NAMALWA (cell line): Measurements from ENCODE around the gene DEUP1.
"Not testable (repeated sequence)": the region's sequence is repeated elsewhere in the genome, so short reads cannot be mapped to it uniquely, and the experiment has no call there.

Experiments used
- DNase-seq: peaks from one replicate; pipeline ENCODE4 v3.0.0-alpha.2; 2015; ENCODE audit warnings: low spot score

DEUP1 gene

DNA sequence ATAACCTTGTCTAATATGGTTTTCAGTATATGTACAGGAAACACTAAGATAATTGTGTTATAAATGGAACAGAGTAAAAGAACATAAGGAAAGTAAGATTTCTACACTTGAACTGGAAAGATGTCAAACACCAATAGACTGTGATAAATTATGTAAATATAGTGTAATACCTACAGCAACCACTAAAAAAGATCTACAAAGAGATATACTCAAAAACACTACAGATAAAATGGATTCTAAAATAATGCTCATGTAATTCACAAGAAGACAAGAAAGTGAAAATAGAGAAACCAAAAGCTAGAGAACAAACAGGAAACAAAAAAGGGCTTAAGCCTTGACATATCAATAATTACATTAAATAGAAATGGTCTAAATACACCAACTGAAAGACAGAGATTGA is 30.9 kb downstream of the DEUP1 start:
- DNase-seq = no peak

- no peak for DNase-seq
Observed at GRCh38 chr11:93368022-93368421, 37.5 kb downstream of the DEUP1 start.

DNA sequence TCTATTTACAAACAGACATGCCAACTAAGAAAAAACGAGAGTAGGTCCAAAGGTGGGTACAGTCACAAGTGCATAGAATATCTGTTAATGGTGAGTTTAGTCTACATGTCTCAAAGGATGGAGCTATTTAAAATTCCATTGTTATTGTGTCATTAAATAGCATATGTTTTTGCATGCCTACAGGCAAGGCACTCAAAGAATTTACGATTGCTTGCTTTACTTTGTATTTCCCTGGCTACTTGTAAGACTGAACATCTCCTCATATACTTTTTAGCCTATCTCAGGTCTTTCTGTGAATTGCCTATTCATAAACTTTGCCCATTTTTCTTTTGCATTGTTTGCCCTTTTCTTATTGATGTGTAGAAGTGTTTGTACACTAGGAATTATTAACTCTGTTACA is 39.7 kb downstream of the DEUP1 start:
- DNase-seq = no peak

DNA sequence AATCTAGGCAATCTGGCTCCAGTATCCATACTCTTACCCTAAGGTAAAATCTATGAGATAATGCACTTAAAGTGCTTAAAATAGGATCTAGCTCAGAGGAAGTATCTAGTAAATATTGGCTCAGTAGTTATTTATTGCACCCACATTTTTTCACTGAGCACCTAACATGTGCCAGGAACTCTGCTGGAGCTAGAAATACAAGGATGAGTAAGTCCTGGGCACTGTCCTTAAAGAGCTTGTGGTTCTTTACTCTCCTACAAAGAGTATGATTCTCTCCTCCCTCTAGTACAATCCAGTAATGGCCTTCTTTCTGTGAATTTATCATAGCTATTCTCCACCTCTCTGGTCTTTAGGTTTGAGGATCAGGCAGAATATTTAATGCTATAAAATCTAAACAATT is 59.2 kb downstream of the DEUP1 start:
- DNase-seq = no peak

DNA sequence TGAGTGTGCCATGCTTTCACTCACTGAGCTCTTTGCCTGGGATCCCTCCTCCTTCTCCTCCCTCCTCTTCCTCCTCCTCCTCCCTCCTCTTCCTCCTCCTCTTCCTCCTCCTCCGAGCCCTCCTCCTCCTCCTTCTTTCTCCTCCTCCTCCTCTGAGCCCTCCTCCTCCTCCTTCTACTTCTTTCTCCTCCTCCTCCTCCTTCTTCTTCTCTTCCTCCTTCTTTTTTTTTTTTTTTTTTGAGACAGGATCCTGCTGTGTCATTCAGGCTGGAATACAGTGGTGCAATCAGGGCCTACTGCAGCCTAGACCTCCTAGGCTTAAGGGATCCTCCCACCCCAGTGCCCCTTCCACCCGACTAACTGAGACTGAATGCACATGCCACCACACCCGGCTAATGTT is 62.3 kb downstream of the DEUP1 start:
- no peak for DNase-seq

DNA sequence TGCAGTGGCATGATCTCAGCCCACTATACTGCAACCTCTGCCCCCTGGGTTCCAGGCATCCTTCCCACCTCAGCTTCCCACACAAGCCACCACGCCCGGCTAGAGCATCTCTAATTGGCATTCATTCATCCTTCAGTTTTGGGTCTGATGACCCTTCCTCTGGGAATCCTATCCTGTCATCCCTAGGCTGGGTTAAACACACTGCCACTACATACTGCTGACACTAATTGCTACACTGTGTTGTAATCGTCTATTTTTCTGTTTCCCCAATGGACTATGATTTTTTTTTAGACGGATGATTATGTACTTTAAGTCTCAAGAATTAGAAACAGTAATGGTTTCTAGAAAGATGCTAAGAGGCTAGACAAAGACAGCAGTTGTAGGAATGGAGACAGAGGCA is 62.8 kb downstream of the DEUP1 start:
- no peak for DNase-seq

DNA sequence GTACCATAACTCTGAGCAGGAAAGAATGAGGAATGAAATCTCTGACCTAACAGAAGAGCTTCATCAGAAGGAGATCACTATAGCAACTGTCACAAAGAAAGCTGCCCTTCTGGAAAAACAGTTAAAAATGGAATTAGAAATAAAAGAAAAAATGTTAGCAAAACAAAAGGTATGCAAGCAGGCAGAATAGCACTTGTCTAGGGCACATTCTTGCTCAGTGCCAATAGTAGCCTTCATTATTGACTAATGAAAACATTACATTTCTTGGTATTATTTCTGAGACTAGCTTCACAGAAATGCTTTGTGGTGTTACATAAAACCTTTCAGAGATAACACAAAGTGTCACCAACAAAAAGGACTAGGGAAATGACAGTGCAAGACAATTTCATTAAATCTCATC is 63.9 kb downstream of the DEUP1 start:
- DNase-seq = no peak

DNA sequence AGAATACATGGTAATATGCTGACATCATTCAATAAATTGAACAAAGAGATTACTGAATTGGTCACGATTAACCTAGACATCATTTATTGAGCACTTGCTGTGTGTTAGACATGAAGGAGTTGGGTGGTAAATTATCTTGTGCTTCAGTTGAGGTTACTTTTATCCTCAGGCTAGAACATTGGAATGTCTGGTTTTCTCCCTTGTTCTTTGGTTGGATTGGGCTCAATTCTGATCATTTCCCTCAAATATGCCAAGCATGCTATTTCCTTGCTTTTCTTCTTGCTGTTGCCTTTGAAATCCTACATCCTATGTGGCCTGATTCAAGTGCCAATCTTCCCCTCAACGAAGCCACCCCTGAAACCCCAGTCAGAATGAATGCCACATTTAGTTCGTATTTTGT is 65.8 kb downstream of the DEUP1 start:
- no peak for DNase-seq

DNA sequence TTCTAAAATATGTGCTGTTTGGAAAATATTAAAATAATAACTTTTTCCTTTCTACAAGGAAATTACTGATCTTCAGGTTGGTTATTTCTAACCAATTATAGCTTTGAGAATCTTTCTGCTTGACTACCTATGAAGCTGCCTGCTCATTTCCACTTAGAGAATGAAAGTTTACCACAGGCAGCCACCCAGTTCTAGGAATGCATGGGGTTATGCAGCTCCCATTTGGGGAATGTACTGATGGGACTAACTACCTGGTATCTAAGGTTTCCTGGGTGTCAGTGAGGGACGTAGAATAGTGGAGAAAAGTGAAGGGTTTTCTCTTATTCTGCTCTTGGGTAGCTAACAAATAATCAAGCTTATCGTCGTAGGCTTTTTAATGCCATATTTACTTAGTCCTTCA is 73.4 kb downstream of the DEUP1 start:
- DNase-seq = no peak

GRCh38 chr11:93407777-93408401 is 77.3 kb downstream of the DEUP1 start:
- DNase-seq = no peak

DNA sequence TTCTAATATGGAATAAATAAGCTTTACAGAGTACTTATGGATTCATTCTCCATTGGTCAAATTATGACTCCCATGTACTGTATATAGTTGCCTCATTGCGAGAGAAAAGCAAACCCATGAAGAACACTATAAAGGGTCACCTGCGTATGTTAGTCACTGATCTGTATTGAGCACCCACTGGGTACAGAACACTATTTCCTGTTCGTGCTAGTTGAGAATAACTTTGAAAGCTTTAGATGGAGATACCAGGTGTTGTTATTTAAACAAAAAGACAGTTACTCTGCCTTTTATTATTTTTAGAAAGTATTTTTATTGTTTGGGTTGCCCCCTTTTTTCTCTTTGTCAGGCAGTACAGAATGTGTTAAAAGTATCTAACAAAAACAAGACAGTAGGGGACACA is 79.9 kb downstream of the DEUP1 start:
- DNase-seq = no peak

GRCh38 chr11:93411705-93412104 is 81.2 kb downstream of the DEUP1 start:
- DNase-seq = no peak

GRCh38 chr11:93432247-93432646 is 101.7 kb downstream of the DEUP1 start:
- no peak for DNase-seq

DNA sequence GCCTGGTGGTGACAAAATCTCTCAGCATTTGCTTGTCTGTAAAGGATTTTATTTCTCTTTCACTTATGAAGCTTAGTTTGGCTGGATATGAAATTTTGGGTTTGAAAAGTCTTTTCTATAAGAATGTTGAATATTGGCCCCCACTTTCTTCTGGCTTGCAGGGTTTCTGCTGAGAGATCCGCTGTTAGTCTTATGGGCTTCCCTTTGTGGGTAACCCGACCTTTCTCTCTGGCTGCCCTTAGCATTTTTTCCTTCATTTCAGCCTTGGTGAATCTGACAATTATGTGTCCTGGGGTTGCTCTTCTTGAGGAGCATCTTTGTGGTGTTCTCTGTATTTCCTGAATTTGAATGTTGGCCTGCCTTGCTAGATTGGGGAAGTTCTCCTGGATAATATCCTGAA is 112.7 kb downstream of the DEUP1 start:
- DNase-seq = not testable (repeated sequence)

DNA sequence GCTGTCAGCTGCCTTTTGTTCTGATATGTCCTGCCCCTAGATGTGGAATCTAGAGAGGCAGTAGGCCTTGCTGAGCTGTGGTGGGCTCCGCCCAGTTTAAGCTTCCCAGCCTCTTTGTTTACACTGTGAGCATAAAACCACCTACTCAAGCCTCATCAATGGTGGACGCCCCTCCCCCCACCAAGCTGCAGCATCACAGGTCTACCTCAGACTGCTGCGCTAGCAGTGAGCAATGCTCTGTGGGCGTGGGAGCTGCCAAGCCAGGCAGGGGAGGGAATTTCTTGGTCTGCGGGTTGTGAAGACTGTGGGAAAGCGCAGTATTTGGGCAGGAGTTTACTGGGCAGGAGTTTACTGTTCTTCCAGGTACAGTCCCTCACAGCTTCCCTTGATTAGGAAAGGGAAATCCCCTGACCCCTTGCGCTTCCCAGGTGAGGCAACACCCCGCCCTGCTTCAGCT is 114.1 kb downstream of the DEUP1 start:
- no peak for DNase-seq

DNA sequence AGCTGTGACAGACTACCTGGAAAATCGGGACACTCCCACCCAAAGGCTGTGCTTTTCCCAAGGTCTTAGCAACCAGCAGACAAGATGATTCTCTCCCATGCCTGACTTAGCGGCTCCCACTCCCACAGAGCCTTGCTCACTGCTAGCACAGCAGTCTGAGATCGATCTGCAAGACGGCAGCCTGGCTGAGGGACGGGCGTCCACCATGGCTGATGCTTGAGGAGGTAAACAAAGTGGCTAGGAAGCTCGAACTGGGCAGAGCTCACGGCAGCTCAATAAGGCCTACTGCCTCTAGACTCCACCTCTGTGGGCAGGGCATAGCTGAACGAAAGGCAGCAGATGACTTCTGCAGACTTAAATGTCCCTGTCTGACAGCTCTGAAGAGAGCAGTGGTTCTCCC is 127.7 kb downstream of the DEUP1 start:
- DNase-seq = no peak

- not testable (repeated sequence) for DNase-seq
Observed at GRCh38 chr11:93463666-93464065, 133.1 kb downstream of the DEUP1 start.

DNA sequence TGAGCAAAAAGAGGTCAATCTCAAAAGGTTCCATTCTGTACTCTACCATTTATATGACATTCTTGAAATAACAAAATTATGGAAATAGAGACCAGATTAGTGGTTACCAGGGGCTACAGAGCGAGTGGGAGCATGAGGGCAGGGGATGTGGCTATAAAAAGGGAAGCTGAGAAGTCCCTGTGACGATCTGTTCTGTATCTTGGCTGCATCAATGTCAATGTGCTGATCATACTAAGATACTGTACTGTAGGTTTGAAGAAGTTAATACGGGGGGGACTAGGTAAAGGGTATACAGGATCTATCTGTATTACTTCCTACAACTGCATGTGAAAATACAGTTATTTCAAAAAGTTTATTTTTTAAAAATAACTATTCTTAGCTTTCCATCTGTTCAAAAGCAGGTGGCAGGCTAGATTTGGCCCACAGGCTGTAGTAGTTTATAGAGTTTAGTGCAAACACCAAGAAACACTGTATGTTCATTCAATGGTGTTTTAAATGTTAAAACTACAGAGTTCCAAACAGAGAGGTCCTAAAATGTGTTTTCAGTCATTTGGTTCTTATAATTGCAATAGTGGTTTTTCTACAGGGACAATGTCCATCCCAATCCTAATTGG is 134.5 kb downstream of the DEUP1 start:
- DNase-seq = no peak

DNA sequence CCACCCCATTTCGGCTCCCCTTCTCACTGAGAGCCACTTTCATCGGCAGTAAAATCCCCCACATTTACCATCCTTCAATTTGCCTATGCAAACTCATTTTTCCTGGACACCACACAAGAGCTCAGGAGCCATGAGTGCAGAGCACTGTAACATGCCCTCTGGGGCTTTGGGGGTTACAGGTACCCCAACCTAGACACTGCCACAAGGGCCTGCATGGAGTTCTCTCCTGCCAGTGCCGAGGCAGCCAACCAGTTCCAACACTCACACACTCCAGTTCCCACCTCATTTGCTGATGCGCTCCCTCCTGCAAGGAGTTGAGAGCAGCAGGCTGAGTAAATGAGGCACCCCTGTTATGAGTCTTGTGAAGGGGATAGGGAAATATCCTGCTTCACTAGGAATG is 136.5 kb downstream of the DEUP1 start:
- DNase-seq = no peak

GRCh38 chr11:93468290-93468689 is 137.7 kb downstream of the DEUP1 start:
- DNase-seq = no peak

- DNase-seq = no peak
Observed at GRCh38 chr11:93474123-93474522, 143.6 kb downstream of the DEUP1 start.

- DNase-seq = no peak
Observed at GRCh38 chr11:93476796-93477195, 146.3 kb downstream of the DEUP1 start.

DNA sequence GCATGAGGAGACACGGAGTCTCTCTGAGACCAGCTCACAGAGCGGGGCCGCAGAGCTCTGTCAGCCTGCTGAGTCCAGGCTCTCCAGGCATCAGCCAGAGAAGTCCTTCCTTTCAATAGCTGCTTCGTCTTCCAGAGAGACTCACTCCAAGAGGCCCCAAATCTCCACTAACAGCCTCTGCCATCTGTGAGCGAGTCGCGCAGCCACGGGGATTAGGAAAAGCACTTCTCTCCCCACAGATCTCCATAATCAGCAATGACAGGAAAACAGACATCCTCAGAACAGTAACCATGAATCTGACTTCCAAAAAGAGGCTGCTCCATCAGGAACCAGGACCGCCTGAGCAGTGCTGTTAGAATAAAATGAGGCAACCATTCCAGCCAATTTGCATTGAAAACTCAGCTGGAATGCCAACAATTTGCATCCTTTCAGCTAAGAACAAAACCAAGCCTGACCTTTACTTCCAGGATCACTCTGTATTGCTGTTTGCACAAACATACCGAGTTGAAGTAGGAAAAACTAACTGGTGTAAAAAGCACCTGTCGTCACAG is 147.2 kb downstream of the DEUP1 start:
- no peak for DNase-seq

- no peak for DNase-seq
Observed at GRCh38 chr11:93478841-93479240, 148.3 kb downstream of the DEUP1 start.
